ENCODE measurements around the gene ZNF462. TPM values are rescaled to one million over a fixed set of nuclear protein-coding genes. Genes with fewer than 3 reads are reported as not detected.
A peak's percentile ranks its signal among the peaks of the same experiment; 100 is the strongest.
"Not testable (repeated sequence)": the region's sequence is repeated elsewhere in the genome, so short reads cannot be mapped to it uniquely, and the experiment has no call there.

Gene ZNF462
- total and polyA plus RNA-seq, 2 donors (not counting 1 experiment from before 2014, with no cell fraction given) = 6.0 to 27.4 TPM

DNA sequence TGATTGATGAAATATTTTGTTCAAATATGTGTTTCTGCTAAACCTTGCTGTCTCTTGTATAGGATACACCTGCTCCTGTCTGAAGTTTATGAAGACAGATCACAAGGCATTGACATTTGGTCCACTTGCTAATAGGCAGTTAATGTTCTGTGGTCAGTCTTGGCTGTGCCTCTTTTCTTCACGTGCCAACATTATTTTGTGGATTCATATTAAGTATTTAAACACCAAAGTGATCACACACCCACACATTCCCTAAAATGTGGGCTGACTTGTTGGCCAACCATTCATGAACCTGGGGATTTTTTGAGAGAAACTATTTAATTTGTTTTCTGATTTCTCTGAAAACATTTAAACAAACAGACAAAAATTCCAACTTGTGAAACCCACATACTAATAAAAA lies 33.7 kb downstream of the ZNF462 start:
- no peaks in the 10 kb centered on the region for H3K9me3 ChIP-seq (ENCODE audit: control insufficient read depth, insufficient read depth, low read depth, low read length)
- peaks cover 22% of the 10 kb centered on the region for H3K4me1 ChIP-seq (ENCODE audit: control insufficient read depth, extremely low read depth, insufficient read depth, low read length)
- no peak overlapping the region for H3K4me3 ChIP-seq (replicated peaks in 1 of 4; ENCODE audit: control extremely low read depth in 1 of 4, insufficient read depth in 1 of 4, low read depth in 3 of 4, low read length in 4 of 4)
- H2AFZ ChIP-seq (ENCODE audit: low read length) = no peak overlapping the region
- peak in 1 of 2 donors; percentile 40 for DNase-seq (ENCODE audit: low read depth in 2 of 2)
- no peaks in the 10 kb centered on the region for H3K36me3 ChIP-seq (ENCODE audit: control insufficient read depth, insufficient read depth, low read length)
- H3K4me2 ChIP-seq (ENCODE audit: extremely low read depth, insufficient read depth, low read length) = no peak overlapping the region
- peaks cover 16% of the 10 kb centered on the region for H3K79me2 ChIP-seq (ENCODE audit: control insufficient read depth, insufficient read depth, low read length)
- H3K27me3 ChIP-seq (ENCODE audit: control insufficient read depth, insufficient read depth, low read length) = no peaks in the 10 kb centered on the region
- TF ChIP-seq, protein P1, sequence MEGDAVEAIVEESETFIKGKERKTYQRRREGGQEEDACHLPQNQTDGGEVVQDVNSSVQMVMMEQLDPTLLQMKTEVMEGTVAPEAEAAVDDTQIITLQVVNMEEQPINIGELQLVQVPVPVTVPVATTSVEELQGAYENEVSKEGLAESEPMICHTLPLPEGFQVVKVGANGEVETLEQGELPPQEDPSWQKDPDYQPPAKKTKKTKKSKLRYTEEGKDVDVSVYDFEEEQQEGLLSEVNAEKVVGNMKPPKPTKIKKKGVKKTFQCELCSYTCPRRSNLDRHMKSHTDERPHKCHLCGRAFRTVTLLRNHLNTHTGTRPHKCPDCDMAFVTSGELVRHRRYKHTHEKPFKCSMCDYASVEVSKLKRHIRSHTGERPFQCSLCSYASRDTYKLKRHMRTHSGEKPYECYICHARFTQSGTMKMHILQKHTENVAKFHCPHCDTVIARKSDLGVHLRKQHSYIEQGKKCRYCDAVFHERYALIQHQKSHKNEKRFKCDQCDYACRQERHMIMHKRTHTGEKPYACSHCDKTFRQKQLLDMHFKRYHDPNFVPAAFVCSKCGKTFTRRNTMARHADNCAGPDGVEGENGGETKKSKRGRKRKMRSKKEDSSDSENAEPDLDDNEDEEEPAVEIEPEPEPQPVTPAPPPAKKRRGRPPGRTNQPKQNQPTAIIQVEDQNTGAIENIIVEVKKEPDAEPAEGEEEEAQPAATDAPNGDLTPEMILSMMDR (conservative IDR thresholded peaks at IDR 0.05 in 1 of 2, IDR thresholded peaks at IDR 0.05 in 1 of 2; ENCODE audit: low read depth in 1 of 2, low read length in 2 of 2) = no peak
- TF ChIP-seq EZH2 (IDR thresholded peaks at IDR 0.05; ENCODE audit: low read length, missing control alignments) = no peak
- H4K20me1 ChIP-seq (ENCODE audit: control insufficient read depth, extremely low read depth, insufficient read depth, low read length) = no peaks in the 10 kb centered on the region
- H3K9ac ChIP-seq (ENCODE audit: insufficient read depth, low read length) = no peak overlapping the region
- H3K27ac ChIP-seq (ENCODE audit: insufficient read depth, low read length) = no peak overlapping the region

- Histone ChIP-seq H3K79me2 (ENCODE audit: control insufficient read depth, insufficient read depth, low read length) (peaks cover 16% of the 10 kb centered on the region), H2AFZ (ENCODE audit: low read length) (no peak overlapping the region), H3K27me3 (ENCODE audit: control insufficient read depth, insufficient read depth, low read length) (no peaks in the 10 kb centered on the region), H3K27ac (ENCODE audit: insufficient read depth, low read length) (no peak overlapping the region), H4K20me1 (ENCODE audit: control insufficient read depth, extremely low read depth, insufficient read depth, low read length) (no peaks in the 10 kb centered on the region), H3K9ac (ENCODE audit: insufficient read depth, low read length) (no peak overlapping the region), H3K9me3 (ENCODE audit: control insufficient read depth, insufficient read depth, low read depth, low read length) (no peaks in the 10 kb centered on the region), H3K4me2 (ENCODE audit: extremely low read depth, insufficient read depth, low read length) (no peak overlapping the region), H3K4me3 (replicated peaks in 1 of 4; ENCODE audit: control extremely low read depth in 1 of 4, insufficient read depth in 1 of 4, low read depth in 3 of 4, low read length in 4 of 4) (no peak overlapping the region), H3K36me3 (ENCODE audit: control insufficient read depth, insufficient read depth, low read length) (no peaks in the 10 kb centered on the region), H3K4me1 (ENCODE audit: control insufficient read depth, extremely low read depth, insufficient read depth, low read length) (peaks cover 19% of the 10 kb centered on the region)
- no peak for TF ChIP-seq EZH2 (IDR thresholded peaks at IDR 0.05; ENCODE audit: low read length, missing control alignments)
- TF ChIP-seq, protein P1 (conservative IDR thresholded peaks at IDR 0.05 in 1 of 2, IDR thresholded peaks at IDR 0.05 in 1 of 2; ENCODE audit: low read depth in 1 of 2, low read length in 2 of 2) = no peak
- peak; percentile 17 to 73 for DNase-seq (ENCODE audit: low read depth in 2 of 2)
Measured at GRCh38 chr9:106897236-106897635, 34.3 kb downstream of the ZNF462 start.

GRCh38 chr9:106897751-106898150 lies 34.8 kb downstream of the ZNF462 start:
- H3K36me3 ChIP-seq (ENCODE audit: control insufficient read depth, insufficient read depth, low read length) = no peaks in the 10 kb centered on the region
- H3K4me1 ChIP-seq (ENCODE audit: control insufficient read depth, extremely low read depth, insufficient read depth, low read length) = peaks cover 17% of the 10 kb centered on the region
- H2AFZ ChIP-seq (ENCODE audit: low read length) = no peak overlapping the region
- no peak overlapping the region for H3K4me3 ChIP-seq (replicated peaks in 1 of 4; ENCODE audit: control extremely low read depth in 1 of 4, insufficient read depth in 1 of 4, low read depth in 3 of 4, low read length in 4 of 4)
- H4K20me1 ChIP-seq (ENCODE audit: control insufficient read depth, extremely low read depth, insufficient read depth, low read length) = no peaks in the 10 kb centered on the region
- no peak overlapping the region for H3K4me2 ChIP-seq (ENCODE audit: extremely low read depth, insufficient read depth, low read length)
- H3K27ac ChIP-seq (ENCODE audit: insufficient read depth, low read length) = no peak overlapping the region
- peak in 1 of 2 donors; percentile 64 for DNase-seq (ENCODE audit: low read depth in 2 of 2)
- no peaks in the 10 kb centered on the region for H3K9me3 ChIP-seq (ENCODE audit: control insufficient read depth, insufficient read depth, low read depth, low read length)
- TF ChIP-seq EZH2 (IDR thresholded peaks at IDR 0.05; ENCODE audit: low read length, missing control alignments) = no peak
- TF ChIP-seq, protein P1 (conservative IDR thresholded peaks at IDR 0.05 in 1 of 2, IDR thresholded peaks at IDR 0.05 in 1 of 2; ENCODE audit: low read depth in 1 of 2, low read length in 2 of 2) = no peak
- H3K9ac ChIP-seq (ENCODE audit: insufficient read depth, low read length) = no peak overlapping the region
- peaks cover 16% of the 10 kb centered on the region for H3K79me2 ChIP-seq (ENCODE audit: control insufficient read depth, insufficient read depth, low read length)
- H3K27me3 ChIP-seq (ENCODE audit: control insufficient read depth, insufficient read depth, low read length) = no peaks in the 10 kb centered on the region

GRCh38 chr9:106900523-106900922 lies 37.6 kb downstream of the ZNF462 start:
- not testable (repeated sequence) for H3K27ac ChIP-seq (ENCODE audit: insufficient read depth, low read length); H3K9me3 ChIP-seq (ENCODE audit: control insufficient read depth, insufficient read depth, low read depth, low read length); H3K4me2 ChIP-seq (ENCODE audit: extremely low read depth, insufficient read depth, low read length); DNase-seq (ENCODE audit: low read depth in 2 of 2); H3K4me1 ChIP-seq (ENCODE audit: control insufficient read depth, extremely low read depth, insufficient read depth, low read length); H3K27me3 ChIP-seq (ENCODE audit: control insufficient read depth, insufficient read depth, low read length); H4K20me1 ChIP-seq (ENCODE audit: control insufficient read depth, extremely low read depth, insufficient read depth, low read length); H2AFZ ChIP-seq (ENCODE audit: low read length); H3K9ac ChIP-seq (ENCODE audit: insufficient read depth, low read length); H3K4me3 ChIP-seq (replicated peaks in 1 of 4; ENCODE audit: control extremely low read depth in 1 of 4, insufficient read depth in 1 of 4, low read depth in 3 of 4, low read length in 4 of 4); H3K36me3 ChIP-seq (ENCODE audit: control insufficient read depth, insufficient read depth, low read length)
- peaks cover 12% of the 10 kb centered on the region for H3K79me2 ChIP-seq (ENCODE audit: control insufficient read depth, insufficient read depth, low read length)

Measured in fibroblast of lung (primary cell).